GM19468 (cell line): ENCODE results near the gene C1QTNF9B.

Experiments used
- ATAC-seq: cut with Tn5 transposase; IDR thresholded peaks from one replicate; pipeline ENCODE4 v1.9.1; 2021; ENCODE audit warnings: mild to moderate bottlenecking, moderate library complexity, moderate number of reproducible peaks; ENCODE audit not compliant: unreplicated experiment; ENCODE audit errors: extremely low read depth

Gene C1QTNF9B

DNA sequence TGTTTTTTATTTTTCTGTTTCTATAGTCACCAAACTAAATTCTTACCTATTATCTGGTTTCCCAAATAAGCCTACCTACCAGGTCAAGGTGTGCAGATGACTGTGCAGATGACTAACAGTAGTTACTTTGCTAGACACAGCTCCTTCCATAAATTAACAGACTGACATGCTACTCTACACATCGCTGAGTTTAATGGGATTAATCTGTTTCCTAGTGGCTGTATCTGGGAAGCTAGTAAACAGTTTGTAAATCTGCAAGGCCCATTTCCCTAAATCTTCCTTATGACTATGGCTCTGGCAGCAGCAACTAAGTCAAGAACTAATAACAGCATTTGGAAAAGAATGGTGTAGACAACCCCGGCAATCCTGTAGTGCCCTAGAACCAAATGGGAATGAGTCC is 36.0 kb downstream of the C1QTNF9B start:
- ATAC-seq = no peak

DNA sequence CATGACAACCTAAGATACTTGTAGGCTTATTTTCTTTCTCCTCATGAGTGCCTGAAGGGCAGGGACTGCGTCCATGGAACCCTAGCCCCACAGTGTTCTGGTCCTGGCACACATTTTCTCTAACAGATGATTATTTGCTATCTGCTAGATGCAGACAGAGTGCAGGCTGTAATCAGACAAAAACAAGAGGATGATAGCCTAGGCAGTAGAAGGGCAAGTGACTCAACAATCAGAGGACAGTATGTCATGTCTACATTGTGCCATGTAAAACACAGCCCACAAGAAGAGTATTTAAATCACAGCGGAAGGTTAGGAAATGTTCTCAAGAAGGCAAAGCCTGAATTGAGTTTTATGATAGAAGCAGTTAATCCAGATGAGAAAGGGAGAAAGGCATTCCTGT is 37.4 kb downstream of the C1QTNF9B start:
- ATAC-seq = no peak

DNA sequence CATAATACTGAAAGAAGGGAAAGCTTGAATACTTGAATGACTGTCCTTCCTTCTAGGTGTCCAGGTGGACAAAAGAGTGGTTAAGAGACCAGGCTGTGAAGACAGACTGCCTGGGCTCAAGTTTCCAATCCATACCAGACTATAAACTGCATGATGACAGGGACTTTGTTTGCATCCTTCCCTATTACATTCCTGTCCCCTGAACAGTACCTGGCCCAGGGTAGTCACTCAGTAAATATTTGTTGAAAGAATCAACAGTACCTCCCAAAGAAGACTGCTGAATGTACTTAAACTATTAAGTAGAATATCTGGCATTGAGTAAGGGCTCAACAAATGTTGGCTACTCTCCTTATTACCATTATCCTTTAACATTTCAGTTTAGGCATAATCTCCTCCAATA is 37.8 kb downstream of the C1QTNF9B start:
- ATAC-seq = no peak

DNA sequence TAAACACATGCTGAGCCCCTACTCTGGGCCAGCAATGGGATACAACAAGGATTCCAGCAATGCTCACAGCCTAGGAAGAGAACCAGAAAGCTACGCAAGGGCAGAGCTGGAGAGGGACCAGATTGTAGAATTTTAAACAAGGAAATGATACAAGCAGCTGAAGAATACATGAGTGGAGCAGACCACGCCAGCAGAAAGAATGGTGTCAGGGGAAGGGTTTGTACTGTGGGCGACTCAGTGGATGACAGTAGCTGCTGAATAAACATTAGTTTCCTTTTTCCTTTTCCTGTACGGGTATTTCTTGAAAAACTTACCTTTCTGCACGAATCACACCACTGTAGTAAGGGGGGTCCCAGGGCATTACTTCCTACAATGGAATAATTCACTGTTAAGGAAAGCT is 38.8 kb downstream of the C1QTNF9B start:
- ATAC-seq = no peak

DNA sequence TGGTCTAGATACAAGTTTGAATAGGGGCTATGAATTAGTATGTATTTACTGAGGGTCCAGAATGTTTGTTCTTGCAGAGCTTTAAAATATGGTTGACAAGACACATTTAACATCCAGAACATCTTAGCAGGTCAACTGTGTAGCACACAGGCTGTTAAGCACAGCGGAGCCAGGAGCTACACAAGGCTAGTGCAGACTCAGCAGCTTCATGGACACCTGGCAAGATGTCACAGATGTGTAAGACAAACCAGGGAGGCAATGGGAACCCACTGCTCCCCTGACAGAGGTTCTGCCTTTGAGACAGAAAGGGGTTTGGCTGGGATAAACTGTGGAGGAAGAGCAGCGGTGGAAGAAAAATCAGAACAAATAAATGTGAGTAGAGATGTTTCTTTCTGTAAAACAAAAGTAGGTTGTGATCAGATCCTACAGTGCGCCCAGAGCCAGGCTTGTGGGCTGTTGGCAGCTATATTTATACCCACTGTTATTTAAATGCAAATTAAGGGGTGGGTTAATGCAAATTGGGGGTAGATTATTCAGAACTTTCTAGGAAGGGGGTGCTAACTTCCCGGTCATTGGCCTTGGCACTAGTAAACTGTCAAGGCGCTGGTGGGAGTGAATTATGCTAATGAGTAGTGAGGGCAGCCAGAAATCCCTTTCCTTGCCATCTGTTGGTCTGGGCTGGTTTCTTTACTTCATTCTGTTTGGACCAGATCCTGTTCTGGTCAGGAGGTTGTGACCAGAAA is 41.1 kb downstream of the C1QTNF9B start:
- ATAC-seq = no peak

DNA sequence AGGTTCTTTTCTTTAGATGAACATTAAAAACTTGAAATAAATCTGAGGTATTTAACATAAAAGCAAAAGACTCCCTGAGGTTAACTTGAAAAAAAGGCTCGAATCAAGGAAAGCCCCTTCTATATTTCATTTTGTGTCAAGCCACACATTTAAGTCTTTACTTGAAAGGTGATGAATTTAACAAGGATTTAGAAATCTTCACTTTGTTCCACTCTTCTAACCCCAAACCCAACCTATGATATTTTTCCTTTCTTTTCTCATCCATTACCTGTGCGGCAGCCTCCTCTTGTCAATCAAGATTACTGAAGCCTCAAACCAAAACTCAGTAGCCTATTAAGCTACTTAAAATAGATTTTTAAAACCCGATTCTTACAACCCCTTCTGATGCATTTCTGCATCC is 41.9 kb downstream of the C1QTNF9B start:
- no peak for ATAC-seq

DNA sequence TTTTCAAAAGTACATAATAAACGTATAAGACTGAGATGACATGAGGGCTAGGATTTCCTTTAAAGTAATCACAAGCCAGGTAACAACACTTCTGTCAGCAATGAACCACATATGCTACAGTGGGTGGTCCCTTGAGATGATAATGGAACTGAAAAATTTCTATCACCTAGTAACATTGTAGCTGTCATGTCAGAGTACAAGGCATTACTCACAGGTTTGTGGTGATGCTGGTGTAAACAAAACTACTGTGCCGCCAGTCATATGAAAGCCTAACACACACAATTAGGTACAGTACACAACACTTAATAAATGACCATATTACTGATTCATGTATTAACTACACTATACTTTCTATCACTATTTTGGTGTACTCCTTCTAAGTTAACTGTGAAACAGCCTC is 45.0 kb downstream of the C1QTNF9B start:
- ATAC-seq = no peak

DNA sequence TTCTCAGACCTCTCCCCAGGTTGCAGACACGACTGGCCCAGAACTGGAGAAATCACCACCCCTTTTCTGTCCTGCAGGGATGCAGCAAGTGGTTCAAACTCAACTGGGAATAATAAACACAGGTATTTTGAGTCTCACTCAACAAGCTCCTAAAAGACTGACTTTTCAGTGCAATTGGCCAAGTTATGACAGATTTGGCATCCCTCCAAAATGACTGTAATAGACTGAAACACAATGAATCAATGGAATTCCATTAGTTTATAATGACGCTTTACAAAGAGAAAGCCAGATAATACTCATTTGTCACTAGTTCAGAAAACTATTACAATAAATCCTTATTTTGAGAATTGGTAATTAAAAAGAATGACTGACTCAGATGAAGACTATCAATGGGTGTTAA is 46.2 kb downstream of the C1QTNF9B start:
- no peak for ATAC-seq

DNA sequence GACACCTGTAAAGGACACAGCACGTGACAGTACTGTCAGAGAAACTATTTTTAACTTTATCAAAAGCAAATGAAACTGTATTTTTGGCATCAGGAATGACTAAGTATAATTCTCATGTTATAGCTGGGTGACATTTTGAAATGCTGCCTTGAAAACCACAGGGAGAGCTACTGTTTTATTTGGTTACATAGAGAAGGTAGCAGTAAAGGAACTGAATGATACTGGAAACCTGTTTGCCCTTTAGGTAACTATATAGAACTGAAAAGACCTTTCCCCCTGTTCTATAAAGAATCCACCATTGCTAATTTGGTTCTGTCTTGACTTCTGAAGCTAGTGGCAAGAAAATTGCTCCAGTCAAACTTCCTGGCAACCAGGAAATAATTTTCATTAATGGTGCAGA is 47.2 kb downstream of the C1QTNF9B start:
- ATAC-seq = no peak

DNA sequence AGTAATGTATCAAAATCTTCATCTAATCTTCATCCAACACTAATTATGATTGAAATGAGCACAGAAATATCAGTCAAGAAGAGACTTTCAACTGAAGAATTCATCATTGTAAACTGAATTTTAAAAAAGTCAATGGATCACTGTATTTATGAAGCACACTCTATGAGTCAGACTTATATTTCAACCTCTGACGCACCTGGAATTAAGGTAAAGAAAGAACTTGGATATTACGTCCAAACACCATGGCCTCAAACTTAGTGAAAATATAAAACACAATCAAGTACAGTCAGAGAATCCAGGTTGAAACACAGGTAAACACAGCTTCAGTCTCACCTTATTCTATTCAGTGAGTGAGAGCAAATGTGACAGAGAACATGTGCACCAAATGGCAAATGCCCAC is 47.6 kb downstream of the C1QTNF9B start:
- ATAC-seq = no peak

DNA sequence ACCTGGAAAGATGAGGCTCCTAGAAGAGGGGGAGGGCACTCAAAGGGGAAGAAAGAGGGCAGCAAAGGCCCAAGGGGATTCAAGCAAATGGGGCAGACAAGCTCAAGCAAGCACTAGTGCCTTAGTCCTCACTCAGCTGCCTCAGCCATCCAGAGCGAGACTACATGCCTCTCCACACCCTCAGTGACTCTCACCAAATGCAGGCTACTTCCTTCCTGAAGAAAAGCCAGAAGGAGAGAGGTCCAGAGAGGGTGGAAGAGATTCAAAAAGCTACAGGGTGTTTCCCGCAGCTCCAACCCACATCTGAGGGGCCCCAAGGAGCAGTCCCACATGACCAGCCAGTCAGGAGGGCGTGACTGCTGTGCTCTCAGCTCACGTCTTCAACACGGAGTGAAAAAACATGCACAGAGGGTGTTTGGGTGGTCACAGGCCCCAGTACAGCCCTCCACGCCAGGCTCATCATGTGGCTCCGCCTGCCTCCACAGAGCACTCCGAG is 48.6 kb downstream of the C1QTNF9B start:
- no peak for ATAC-seq

DNA sequence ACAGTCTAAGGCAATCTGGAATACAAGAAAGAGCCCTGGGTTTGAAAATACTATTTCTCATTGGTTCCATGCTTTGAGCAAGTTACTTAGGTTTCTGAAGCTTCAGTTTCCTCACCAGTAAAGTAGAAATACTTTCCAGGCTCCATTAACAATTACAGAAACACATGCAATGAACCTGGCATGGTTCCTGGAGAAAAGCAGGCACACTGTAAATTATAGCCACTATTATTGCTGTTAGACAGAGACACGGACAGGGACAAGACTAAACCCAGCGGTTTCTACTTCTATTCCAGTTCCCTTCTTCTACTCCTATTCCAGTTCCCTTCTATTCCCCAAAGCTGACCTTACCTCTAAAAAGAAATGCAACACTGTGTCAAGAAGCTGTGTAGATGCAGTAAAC is 49.3 kb downstream of the C1QTNF9B start:
- ATAC-seq = no peak

DNA sequence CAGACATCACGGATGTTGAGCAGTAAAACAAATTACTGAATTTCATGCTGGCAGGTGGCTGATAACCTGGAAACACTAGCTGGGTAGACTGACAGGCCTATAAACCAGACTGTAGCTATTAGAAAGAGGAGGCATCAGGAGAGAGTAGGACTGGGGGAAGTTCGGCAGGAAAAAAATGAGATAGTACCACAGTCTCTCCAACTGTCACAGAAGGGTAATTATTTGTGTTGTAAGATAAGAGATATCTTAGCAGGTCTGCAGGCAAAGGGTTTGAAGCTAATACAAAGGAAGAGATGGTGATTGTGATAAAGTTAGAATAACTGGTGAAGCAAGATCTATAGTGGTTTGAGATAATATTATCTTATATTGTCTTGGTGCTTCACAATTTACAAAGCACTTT is 49.8 kb downstream of the C1QTNF9B start:
- ATAC-seq = no peak

DNA sequence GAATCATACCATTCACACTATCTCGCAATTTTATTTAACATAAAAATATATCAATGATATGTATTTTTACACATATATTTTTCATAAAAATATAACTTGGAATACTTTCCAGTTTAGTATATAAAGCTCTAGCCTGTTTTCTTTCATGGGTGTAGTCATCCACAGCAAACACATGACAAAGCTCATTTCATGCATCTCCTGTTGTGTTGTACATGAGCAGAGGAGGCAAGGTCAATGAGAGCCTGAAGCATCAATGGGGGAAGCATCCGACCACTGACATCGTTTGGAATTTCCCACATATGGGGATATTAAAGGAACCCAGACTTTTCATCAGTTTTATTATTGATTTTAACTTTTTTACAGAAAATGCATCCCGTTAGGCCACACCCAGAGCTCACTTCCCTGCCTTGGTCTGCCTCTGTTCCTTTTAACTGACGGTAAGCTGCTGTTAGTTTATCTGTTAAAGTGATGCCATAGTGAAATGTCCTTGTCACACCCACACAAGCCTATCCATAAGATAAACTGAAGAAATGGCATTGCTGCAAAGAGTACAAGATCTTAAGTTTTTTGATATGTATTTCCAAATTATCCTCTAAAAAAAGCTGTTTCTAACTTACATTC is 52.1 kb downstream of the C1QTNF9B start:
- ATAC-seq = no peak

DNA sequence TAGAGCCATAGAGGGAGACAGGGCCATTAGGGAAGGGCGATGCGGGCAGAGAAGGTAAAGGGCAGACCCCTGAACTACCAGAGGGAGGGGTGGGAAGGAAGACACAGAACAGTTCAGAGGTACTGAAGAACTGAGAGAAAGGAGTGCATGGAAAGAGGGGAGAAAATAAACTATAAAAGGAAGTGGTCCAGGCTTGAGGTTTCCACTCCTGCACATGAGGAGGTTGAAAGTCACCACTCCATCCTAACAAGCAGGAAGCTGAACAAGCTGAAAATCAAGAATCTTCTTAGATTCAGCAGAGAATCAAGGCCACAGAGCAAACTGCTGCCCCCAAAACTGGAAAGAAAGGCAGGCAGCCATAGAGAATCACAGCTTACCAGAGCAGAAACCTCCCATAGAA is 53.2 kb downstream of the C1QTNF9B start:
- ATAC-seq = no peak

DNA sequence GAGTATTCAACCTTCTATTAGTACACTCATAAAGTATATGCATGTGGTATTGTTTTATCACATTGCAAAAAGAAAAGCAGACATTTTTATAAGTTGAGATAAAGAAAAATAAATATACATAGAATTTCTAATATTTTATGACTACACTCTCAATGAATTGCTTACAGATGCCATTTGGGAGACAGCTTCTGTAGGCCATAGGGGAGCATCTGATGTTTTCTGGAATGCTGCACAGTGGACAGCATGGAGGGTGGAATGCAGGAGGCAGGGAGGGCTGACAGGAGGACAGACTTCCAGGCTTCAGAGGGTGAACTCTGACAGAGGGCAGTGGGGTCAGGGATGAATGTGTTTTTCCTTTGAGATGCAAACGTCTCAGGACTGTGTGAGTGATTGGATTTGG is 53.9 kb downstream of the C1QTNF9B start:
- ATAC-seq = no peak

DNA sequence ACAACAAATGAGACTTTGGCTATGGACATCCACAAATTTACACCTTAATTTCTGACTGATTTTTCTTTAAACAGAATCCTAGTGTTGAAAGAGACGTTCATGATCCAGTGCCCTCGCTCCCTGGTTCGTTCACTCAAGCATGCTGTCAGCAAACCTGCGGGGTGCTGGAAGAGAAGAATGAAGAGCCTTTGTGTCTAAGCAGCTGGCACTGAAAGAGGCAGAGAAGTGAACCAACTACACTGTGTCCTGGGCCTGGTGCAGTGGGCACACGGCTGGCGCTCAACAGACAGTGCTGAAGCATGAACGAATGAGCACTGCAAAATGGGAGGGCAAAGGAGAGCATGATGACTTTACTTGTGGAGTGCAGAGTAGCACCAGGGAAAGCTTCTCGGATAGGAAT is 54.9 kb downstream of the C1QTNF9B start:
- no peak for ATAC-seq
